Measurements from ENCODE around the gene FBXO21. TPM values are rescaled to one million over a fixed set of nuclear protein-coding genes. Genes with fewer than 3 reads are reported as not detected.
A peak's percentile ranks its signal among the peaks of the same experiment; 100 is the strongest.

Gene FBXO21
- total RNA-seq, 1 experiment from 2014 or later: 38.1 TPM

DNA sequence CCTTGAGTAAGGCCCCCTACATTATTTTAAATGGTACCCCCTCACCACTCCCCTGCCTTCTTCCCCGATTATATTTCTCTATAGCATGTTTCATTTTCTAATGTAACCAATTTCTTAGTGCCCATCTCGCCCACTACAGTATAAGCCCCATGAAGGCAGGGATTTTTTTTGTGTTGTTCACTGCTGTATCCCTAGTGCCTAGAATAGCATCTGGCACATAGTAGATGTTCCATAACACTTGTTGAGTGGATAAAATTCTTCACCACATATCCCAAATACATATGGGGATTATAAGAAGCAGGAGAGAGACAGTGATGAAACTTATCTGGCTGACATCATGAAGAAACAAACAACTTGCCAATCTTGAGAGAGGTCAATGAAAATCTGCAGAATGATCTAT lies 11.5 kb downstream of the FBXO21 start:
- no peak for DNase-seq (ENCODE audit: low read depth)
- in situ Hi-C loops (cut with HindIII; ENCODE audit: low pct_unique_long_range_greater_than_20kb, low sequenced_read_pairs): no loop called here

DNA sequence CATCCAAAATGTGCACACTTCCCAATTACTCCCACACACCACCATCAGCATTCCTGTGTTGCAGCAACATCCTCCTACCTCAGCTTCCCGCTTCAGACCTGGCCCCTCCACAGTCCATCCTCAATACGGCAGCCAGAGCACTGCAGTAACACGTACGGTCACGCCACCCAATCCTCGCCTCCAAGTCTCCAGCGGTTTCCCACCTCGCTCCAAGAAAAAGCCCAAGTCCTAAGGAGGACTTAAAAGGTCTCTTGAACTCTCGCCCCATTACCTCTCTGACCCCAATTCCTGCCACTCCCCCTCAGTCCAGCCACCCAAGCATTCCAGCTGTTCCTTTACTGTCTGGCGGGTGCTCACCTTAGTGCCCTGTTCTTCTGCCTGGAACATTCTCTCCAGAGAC lies 12.0 kb downstream of the FBXO21 start:
- in situ Hi-C loops (cut with HindIII; ENCODE audit: low pct_unique_long_range_greater_than_20kb, low sequenced_read_pairs): no loop called here

DNA sequence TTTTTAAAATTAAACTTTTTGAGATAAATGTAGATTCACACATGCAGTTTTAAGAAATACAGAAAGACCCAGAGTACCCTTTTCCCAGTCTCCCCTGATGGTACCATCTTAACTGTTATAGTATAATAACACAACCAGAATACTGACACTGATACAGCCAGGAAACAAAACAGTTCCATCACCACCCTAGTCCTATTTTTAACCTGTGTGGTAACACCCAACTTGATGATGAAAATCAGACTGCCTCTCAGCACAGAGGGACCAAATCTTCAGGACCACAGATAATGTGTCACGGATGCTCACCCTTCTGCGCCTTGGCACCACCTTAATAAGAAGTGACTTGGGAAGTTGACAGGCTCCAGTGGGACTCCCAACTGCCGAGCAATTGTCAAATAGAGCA lies 18.1 kb downstream of the FBXO21 start:
- DNase-seq (ENCODE audit: low read depth): no peak
- in situ Hi-C loops (cut with HindIII; ENCODE audit: low pct_unique_long_range_greater_than_20kb, low sequenced_read_pairs): no loop called here

More for the DNA sequence above, 12.0 kb downstream of the FBXO21 start:
- no peak for DNase-seq (ENCODE audit: low read depth)

DNA sequence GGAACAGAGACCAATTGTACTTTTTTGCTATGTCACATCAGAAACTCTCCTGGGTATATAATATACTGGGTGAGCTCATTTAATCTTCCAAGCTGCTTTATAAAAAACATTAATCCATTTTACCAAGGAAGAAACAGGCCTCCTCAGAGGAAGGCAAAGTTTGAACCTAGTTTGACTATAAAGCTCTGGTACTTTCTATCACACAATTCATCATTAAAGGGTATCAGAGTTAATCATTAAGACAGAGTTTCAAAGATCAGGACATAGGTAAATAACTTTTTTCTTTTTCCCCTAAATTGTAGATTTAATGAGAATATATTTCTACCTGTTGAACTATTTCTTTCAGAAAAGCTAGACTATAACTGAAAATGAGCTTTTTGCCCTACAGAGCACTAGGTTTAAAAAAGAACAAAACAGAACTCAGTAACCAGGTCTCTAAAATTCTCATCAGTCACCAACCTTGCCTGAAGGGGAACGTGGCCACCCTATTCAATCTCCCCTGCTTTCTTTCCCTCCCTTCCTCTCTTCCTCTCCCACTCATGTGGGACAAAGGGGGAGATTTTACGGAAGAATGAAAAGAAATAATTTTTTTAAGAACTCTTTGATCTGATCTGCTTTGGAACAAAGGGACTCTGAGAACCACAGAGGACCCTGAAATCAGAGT lies 18.6 kb downstream of the FBXO21 start:
- in situ Hi-C loops (cut with HindIII; ENCODE audit: low pct_unique_long_range_greater_than_20kb, low sequenced_read_pairs): no loop called here

DNA sequence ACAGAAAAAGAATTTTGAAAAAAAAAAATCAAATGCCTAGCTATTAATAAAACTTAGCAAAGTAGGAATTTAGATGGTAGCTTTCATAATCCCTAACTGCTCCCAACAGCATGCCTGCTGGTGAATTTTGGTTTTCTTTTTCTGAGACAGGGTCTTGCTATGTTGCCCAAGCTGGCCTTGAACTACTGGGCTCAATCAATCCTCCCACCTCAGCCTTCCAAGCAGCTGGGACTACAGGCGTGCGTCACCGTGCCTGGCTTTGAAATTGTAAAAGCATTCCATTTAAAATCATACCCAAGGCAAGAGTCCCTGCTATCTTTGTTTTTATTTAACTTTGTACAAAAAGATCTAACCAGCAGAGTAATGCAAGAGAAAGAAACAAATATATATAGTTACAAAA lies 20.7 kb downstream of the FBXO21 start:
- DNase-seq (ENCODE audit: low read depth): no peak
- in situ Hi-C loops (cut with HindIII; ENCODE audit: low pct_unique_long_range_greater_than_20kb, low sequenced_read_pairs): no loop called here

More for the DNA sequence above, 18.6 kb downstream of the FBXO21 start:
- no peak for DNase-seq (ENCODE audit: low read depth)

DNA sequence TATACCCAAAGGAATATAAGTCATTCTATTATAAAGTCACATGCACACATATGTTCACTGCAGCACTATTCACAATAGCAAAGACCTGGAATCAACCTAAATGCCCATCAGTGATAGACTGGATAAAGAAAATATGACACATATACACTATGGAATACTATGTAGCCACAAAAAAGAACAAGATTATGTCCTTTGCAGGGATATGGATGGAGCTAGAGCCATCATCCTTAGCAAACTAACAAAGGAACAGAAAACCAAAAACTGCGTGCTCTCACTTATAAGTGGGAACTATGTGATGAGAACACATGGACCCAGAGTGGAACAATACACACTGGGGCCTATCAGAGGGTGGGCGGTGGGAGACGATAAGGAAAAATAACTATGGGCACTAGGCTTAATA lies 21.3 kb downstream of the FBXO21 start:
- DNase-seq (ENCODE audit: low read depth): no peak
- in situ Hi-C loops (cut with HindIII; ENCODE audit: low pct_unique_long_range_greater_than_20kb, low sequenced_read_pairs): no loop called here

DNA sequence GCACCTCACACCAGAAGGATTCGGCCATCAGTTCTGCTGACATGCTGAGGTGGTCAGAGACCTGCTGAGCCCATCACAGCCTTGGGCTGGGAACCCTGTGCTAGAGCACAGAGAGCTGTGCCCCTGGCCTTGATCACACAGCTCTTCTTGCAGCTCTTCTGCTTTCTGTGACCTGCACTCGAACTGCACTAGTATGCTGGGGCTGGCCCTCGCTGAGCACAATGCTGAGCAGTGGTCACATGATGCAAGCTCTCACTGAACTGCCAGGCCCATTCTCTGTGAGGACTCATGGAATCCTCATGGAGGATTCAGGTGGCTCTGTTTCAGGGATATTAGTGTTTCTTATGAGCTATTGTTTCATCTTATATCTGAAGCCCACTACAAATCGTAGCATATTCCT lies 22.5 kb downstream of the FBXO21 start:
- in situ Hi-C loops (cut with HindIII; ENCODE audit: low pct_unique_long_range_greater_than_20kb, low sequenced_read_pairs): no loop called here
- no peak for DNase-seq (ENCODE audit: low read depth)

DNA sequence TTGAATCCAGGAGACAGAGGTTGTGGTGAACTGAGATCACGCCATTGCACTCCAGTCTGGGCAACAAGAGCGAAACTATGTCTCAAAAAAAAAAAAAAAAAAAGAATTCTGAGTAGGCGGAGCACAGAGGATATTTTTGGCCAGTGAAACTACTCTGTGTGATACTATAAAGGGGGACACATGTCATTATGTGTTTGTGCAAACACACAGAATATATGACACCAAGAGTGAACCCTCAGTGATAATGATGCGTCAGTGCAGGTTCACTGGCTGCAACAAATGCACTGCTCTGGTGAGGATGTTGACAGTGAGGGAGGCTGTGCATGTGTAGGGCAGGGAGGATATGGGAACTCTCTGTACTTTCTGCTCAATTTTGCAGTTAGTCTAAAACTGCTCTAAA lies 24.2 kb downstream of the FBXO21 start:
- no peak for DNase-seq (ENCODE audit: low read depth)
- in situ Hi-C loops (cut with HindIII; ENCODE audit: low pct_unique_long_range_greater_than_20kb, low sequenced_read_pairs): no loop called here

DNA sequence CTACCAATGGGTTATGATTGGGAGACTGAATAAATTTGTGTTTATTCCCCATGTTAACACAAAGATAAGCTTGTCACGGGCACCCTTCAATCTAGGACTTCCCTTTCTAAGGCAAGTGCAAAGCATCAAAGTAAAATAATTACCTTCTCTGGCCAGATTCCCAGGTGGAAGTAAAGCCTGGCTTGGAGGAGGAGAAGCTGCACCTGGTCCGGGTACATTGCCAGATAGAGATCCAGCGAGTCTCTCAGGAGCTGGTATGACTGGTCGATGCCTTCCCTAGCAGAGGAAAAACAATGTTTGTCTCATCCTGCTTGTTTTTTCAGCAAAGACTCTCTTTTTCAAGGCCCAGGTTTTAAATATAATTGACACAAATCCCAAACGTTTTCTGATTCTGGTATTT lies 24.9 kb downstream of the FBXO21 start:
- no peak for DNase-seq (ENCODE audit: low read depth)
- in situ Hi-C loops (cut with HindIII; ENCODE audit: low pct_unique_long_range_greater_than_20kb, low sequenced_read_pairs): no loop called here

DNA sequence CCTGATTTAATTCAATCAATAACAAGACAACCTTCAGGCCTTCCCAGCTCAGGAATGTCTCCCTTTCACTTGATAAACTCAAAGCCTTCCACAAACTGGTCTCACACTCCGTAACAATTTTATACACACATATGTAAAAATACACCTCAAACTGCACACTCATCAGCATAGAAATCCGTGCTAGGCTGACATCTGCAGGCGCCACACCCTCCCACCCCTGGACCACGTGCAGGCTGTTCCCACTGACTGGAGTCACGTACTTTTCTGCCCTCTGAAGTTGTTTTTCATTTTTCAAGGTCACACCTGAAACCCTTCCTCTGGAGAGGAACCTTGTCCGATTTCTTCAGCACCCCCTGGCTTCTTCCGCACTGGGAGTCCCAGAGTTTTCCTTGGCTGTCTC lies 27.6 kb downstream of the FBXO21 start:
- in situ Hi-C loops (cut with HindIII; ENCODE audit: low pct_unique_long_range_greater_than_20kb, low sequenced_read_pairs): no loop called here
- DNase-seq (ENCODE audit: low read depth): no peak

DNA sequence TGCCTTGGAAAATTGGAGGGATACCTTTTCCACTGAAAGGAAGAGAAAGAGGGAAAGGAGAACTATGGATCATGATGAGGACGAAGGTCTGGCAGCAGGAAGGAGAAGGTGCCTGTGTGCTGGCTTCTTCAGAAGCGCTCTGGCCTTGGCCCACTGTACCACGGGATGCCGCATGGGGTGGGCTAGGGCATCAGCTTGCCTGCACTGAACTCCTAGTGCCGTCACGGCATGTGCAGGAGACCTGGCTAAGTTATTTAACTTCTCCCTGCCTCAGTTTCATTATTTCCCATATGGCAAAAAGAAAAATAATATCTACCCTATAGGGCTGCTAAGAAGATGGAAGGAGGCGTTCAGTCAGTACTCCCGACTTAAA lies 28.1 kb downstream of the FBXO21 start:
- no peak for DNase-seq (ENCODE audit: low read depth)
- in situ Hi-C loops (cut with HindIII; ENCODE audit: low pct_unique_long_range_greater_than_20kb, low sequenced_read_pairs): no loop called here

DNA sequence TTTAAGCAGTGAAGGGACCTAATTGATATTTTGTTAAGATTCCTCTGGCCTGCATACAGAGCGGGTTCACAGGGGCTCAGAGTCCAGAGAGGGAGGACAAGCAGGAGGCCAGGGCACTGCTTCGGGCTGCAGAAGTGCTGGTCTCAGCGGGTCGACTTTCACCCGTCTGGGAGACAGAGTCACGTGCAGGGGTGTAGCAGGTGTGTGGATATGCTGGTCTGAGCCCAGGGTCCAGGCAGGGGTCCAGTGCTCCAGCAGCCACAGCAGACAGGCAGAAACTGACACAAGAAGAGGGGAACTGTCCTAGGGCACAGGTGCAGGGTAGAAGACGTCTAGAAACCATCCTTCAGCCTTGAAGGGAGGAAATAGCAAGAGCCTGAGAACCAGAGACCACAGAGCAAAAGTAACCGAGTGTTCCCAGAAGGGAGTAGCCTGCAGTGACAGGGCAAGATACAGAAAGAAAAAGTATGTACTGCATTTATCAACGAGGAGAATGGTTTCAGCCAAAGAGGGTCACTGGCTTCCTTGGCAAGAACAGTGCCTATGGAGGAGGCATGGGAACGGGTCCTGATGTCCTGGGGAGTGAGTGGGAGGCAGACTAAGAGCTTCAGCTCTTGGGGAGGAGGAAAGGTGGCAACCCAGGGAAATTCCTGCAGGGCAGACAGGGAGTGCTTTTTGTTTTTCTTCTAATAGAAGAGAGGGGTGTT lies 28.7 kb downstream of the FBXO21 start:
- in situ Hi-C loops (cut with HindIII; ENCODE audit: low pct_unique_long_range_greater_than_20kb, low sequenced_read_pairs): no loop called here
- DNase-seq (ENCODE audit: low read depth): no peak

DNA sequence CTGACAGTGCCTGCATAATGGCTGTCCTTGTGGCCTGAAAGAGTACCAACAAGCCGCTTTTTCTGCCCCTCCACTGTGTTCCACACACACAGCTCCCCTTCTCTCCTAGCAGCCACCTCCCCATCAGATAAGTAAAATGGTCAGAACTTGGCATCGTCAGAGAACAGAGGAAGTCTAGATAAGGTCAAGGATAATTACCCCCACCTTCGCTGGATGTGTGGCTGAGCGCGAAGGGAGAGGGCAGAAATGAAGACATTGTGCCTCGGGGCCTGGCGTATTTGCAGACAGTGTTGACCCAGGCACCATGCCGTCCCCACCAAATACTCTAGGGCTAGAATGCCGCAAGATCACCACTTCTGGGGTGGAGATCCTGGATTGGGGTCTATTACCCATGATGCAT lies 30.6 kb downstream of the FBXO21 start:
- no peak for DNase-seq (ENCODE audit: low read depth)
- in situ Hi-C loops (cut with HindIII; ENCODE audit: low pct_unique_long_range_greater_than_20kb, low sequenced_read_pairs): no loop called here

DNA sequence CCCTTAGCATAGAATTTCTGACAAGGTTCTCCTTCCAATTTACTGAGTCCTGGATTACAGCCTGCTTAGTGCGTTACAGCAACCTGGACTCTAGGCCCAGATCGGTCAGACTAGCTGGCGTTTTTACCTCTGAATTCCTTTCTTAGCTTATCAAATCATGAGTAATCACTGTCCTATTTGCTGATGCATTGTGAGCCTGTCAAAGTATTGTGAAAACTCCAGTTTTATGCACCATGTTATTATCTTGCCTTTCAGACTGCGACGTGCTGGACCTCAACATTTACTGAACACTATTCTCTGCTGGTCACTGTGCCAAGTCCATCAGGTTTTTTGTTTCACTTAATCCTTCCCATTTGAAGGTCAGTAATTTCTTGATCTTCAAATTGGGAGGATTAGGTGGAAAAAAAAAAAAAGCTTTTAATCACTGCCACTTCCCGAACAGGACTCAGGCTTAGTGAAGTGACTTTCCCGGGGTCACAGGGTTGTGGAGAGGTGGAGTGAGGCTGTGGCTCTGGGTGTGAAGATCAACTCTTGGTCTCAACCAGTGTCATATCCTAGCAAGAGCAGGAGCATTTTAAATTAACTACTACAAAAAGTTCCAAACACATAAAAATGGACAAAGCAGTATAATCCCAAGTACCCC lies 31.2 kb downstream of the FBXO21 start:
- no peak for DNase-seq (ENCODE audit: low read depth)
- in situ Hi-C loops (cut with HindIII; ENCODE audit: low pct_unique_long_range_greater_than_20kb, low sequenced_read_pairs): no loop called here

DNA sequence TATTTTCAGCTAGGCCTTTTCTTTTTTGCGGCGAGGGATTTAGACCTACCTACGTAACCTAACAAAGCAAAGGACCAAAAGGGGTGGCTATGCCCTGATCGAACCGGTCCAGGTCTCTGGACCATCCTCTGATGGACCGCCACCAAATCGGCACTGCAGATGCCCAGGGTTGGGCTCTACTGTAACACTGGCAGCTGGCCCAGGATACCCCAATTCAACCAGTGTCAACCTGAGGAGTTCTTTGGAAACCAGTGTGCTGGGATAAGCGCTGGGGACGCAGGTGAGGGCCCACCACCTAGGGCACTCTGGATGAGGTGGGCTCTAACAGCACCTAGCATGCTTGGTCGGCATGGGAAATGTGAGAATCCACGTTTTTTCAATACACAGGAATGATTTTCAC lies 32.2 kb downstream of the FBXO21 start:
- no peak for DNase-seq (ENCODE audit: low read depth)
- in situ Hi-C loops (cut with HindIII; ENCODE audit: low pct_unique_long_range_greater_than_20kb, low sequenced_read_pairs): no loop called here

DNA sequence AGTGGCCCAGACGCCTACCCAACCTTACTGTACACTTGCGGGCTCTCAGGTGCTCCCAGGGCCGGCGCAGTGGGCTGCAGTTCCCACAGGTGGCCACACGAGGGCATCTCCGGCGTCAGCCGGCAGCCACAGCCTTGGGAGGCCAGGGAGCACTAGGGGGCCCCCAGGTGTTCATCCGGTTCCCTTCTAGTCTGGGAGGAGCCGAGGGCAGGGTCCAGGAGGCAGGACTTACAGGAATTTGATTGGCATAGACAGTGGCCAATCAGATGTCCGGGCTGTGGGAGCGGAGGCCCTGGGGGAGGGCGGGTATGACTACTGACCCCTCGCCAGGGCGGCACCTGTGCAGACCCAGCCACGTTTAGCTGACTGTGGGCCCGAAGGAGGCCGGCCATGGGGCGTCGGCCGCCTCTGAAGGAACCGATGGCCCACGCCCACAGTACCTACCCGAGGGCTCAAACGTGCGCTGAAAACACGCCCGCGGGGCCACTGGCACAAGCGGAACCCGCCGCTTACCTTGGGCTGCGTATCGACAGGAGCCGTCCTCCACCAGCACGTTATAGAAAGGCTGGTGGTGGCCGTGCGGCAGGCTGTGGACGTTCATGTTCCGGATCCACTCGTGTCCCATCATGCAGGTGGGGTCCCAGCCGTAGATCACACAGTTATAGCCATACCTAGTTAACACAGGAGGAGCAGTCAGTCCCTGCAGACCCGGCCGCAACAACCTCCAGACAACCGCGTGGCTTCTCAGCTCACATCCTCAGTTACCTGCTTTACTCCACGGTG lies 34.8 kb downstream of the FBXO21 start:
- in situ Hi-C loops (cut with HindIII; ENCODE audit: low pct_unique_long_range_greater_than_20kb, low sequenced_read_pairs): no loop called here
- DNase-seq (ENCODE audit: low read depth): peak; percentile 53

DNA sequence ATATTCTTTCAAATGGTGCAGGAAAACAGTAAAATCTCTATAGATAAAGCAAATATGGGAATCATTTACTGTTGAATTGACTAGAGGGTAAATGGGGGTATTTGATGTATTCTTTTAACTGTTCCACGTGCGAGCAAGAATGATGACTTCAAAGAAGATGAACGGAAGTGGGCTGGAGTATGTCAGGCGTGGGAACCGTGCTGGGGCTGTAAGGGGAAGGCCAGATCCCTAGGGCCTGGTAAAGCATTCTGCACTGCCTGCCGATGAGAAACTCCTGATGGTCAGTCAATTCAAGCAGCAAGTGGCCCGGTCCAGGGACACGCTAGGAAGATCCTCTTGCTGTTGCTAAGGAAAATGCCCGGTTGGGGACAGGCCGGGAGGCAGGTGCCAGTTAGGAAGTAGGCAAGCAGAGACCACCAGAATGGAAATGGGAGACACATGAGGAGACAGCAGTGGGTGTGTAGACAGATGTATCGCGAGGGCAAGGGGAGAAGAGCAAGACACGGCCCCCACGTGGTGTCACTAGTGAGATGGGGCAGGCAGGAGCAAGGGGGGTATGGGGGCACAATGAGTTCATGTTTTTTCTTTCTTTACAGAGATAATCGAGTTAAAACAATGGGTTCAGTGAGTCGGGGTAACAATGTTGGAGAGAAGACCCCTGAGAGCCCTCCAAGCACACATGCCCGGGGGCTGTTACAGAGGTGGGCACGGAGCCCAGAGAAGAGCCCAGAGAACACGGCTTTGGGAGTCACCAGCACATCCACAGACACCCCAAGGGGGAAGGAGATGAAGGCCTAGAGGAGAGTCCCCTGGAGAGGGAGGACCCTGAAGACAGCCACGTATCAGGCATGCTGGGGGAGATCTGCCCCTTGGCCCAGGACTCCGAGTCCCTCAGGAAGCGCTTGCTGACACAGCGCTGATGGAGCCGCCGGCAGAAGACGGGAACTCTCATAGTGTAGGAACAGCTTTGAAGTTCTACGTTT lies 37.2 kb downstream of the FBXO21 start:
- DNase-seq (ENCODE audit: low read depth): no peak
- in situ Hi-C loops (cut with HindIII; ENCODE audit: low pct_unique_long_range_greater_than_20kb, low sequenced_read_pairs): no loop called here

Data from Caki2 (cell line).